K562 (cell line): ENCODE data around the gene DLGAP5.

ENCODE experiments used
- CBX1 ChIP-seq: sonication (generic); IDR thresholded peaks from 2 replicates; pipeline ENCODE4 v1.6.1; 2016; ENCODE audit warnings: antibody characterized with exemption, low read depth, mild to moderate bottlenecking
- CEBPB ChIP-seq: fragments of 450-650 bp; IDR thresholded peaks from 2 replicates; pipeline ENCODE4 v1.6.1; 2016; ENCODE audit warnings: missing genetic modification characterization, missing compliant biosample characterization
- DDX20 ChIP-seq: fragments of 450-650 bp; IDR thresholded peaks from 2 replicates; pipeline ENCODE4 v1.6.1; 2016; ENCODE audit warnings: missing genetic modification characterization, low read depth, mild to moderate bottlenecking, missing compliant biosample characterization, moderate library complexity
- NR2C2 ChIP-seq, 2 experiments: fragments of 200-800 bp in 1 of 2; sonication (Bioruptor generic) in 1 of 2; sonication (generic) in 1 of 2; formaldehyde crosslinking in 1 of 2; IDR thresholded peaks; 2 replicates each; pipeline versions ENCODE4 v1.6.1 to v1.8.0; 2016 to 2022; ENCODE audit warnings: mild to moderate bottlenecking in 1 of 2, missing compliant biosample characterization in 1 of 2, missing genetic modification characterization in 1 of 2, missing genetic modification reagents in 1 of 2
- TF ChIP-seq, protein P1 (sequence below): sonication (generic); formaldehyde crosslinking; IDR thresholded peaks from 2 replicates; pipeline ENCODE4 v1.8.1; 2023; ENCODE audit warnings: mild to moderate bottlenecking, missing genetic modification reagents
- TF ChIP-seq, protein P2 (sequence below): sonication (generic); formaldehyde crosslinking; IDR thresholded peaks from 2 replicates; pipeline ENCODE4 v1.8.0; 2022; ENCODE audit warnings: mild to moderate bottlenecking, missing genetic modification reagents, borderline replicate concordance
- TF ChIP-seq, protein P3 (sequence below): fragments of 450-650 bp; formaldehyde crosslinking; IDR thresholded peaks from 2 replicates; pipeline ENCODE4 v1.4.0; 2020; ENCODE audit warnings: mild to moderate bottlenecking, mixed read lengths
- TF ChIP-seq, protein P4 (sequence below): sonication (generic); formaldehyde crosslinking; IDR thresholded peaks from 2 replicates; pipeline ENCODE4 v1.9.0; 2022; ENCODE audit warnings: mild to moderate bottlenecking, missing genetic modification reagents

DNA sequence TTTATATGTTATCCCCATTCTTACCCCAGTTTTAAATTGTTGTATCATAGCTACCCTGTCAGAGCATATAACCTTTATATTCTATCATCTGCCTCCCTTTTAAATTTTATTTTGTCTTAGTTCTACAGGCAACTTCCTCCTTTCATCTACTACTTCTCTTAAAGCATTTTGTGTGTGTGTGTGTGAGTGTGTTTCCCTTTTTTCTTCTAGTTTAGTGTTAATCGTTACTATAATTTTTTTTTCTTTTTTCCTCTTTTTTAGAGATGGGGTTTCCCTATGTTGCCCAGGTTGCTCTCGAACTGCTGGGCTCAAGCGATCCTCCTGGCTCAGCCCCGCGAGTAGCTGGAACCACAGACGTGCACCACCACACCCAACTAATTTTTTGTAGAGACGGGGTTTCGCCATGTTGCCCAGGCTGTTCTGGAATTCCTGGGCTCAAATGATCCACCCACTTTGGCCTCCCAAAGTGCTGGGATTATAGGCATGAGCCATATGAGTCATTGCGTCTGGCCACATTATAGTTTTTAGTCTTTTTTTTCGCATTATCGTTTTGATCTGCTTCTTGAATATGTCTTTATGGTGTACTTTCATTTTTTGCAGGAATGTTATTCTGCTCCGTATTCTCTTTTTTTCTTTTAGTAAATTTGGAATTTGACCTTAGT lies 46.8 kb upstream of the DLGAP5 start:
- no peak for TF ChIP-seq DDX20 (tag)
- TF ChIP-seq, protein P1, sequence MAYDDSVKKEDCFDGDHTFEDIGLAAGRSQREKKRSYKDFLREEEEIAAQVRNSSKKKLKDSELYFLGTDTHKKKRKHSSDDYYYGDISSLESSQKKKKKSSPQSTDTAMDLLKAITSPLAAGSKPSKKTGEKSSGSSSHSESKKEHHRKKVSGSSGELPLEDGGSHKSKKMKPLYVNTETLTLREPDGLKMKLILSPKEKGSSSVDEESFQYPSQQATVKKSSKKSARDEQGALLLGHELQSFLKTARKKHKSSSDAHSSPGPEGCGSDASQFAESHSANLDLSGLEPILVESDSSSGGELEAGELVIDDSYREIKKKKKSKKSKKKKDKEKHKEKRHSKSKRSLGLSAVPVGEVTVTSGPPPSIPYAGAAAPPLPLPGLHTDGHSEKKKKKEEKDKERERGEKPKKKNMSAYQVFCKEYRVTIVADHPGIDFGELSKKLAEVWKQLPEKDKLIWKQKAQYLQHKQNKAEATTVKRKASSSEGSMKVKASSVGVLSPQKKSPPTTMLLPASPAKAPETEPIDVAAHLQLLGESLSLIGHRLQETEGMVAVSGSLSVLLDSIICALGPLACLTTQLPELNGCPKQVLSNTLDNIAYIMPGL (CRISPR knock-in tag): no peak
- TF ChIP-seq NR2C2 (CRISPR knock-in tag; IDR thresholded peaks at IDR 0.05): no peak
- no peak for TF ChIP-seq NR2C2 (tag; IDR thresholded peaks at IDR 0.05)
- no peak for TF ChIP-seq CBX1
- TF ChIP-seq, protein P2, sequence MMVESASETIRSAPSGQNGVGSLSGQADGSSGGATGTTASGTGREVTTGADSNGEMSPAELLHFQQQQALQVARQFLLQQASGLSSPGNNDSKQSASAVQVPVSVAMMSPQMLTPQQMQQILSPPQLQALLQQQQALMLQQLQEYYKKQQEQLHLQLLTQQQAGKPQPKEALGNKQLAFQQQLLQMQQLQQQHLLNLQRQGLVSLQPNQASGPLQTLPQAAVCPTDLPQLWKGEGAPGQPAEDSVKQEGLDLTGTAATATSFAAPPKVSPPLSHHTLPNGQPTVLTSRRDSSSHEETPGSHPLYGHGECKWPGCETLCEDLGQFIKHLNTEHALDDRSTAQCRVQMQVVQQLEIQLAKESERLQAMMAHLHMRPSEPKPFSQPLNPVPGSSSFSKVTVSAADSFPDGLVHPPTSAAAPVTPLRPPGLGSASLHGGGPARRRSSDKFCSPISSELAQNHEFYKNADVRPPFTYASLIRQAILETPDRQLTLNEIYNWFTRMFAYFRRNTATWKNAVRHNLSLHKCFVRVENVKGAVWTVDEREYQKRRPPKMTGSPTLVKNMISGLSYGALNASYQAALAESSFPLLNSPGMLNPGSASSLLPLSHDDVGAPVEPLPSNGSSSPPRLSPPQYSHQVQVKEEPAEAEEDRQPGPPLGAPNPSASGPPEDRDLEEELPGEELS (CRISPR knock-in tag): no peak
- TF ChIP-seq CEBPB (tag): no peak
- TF ChIP-seq, protein P3, sequence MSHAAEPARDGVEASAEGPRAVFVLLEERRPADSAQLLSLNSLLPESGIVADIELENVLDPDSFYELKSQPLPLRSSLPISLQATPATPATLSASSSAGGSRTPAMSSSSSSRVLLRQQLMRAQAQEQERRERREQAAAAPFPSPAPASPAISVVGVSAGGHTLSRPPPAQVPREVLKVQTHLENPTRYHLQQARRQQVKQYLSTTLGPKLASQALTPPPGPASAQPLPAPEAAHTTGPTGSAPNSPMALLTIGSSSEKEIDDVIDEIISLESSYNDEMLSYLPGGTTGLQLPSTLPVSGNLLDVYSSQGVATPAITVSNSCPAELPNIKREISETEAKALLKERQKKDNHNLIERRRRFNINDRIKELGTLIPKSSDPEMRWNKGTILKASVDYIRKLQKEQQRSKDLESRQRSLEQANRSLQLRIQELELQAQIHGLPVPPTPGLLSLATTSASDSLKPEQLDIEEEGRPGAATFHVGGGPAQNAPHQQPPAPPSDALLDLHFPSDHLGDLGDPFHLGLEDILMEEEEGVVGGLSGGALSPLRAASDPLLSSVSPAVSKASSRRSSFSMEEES (CRISPR knock-in tag): no peak
- TF ChIP-seq, protein P4, sequence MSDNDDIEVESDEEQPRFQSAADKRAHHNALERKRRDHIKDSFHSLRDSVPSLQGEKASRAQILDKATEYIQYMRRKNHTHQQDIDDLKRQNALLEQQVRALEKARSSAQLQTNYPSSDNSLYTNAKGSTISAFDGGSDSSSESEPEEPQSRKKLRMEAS (CRISPR knock-in tag): no peak
